Testis (tissue), 2 donors: ENCODE results near the gene UTP15.

ENCODE experiments used
- POLR2A ChIP-seq: fragments of 450-650 bp; IDR thresholded peaks from one replicate; pipeline ENCODE4 v1.6.1; 2017; ENCODE audit warnings: antibody characterized with exemption, mild to moderate bottlenecking, moderate library complexity
- TF ChIP-seq, protein P1 (sequence below), 3 experiments: fragments of 450-650 bp in 2 of 3; fragments of 200-600 bp in 1 of 3; sonication (generic) in 1 of 3; IDR thresholded peaks; one replicate each; pipeline ENCODE4 v1.5.1; 2016 to 2019; ENCODE audit warnings: antibody characterized with exemption in 3 of 3, mild to moderate bottlenecking in 2 of 3, moderate library complexity in 1 of 3

DNA sequence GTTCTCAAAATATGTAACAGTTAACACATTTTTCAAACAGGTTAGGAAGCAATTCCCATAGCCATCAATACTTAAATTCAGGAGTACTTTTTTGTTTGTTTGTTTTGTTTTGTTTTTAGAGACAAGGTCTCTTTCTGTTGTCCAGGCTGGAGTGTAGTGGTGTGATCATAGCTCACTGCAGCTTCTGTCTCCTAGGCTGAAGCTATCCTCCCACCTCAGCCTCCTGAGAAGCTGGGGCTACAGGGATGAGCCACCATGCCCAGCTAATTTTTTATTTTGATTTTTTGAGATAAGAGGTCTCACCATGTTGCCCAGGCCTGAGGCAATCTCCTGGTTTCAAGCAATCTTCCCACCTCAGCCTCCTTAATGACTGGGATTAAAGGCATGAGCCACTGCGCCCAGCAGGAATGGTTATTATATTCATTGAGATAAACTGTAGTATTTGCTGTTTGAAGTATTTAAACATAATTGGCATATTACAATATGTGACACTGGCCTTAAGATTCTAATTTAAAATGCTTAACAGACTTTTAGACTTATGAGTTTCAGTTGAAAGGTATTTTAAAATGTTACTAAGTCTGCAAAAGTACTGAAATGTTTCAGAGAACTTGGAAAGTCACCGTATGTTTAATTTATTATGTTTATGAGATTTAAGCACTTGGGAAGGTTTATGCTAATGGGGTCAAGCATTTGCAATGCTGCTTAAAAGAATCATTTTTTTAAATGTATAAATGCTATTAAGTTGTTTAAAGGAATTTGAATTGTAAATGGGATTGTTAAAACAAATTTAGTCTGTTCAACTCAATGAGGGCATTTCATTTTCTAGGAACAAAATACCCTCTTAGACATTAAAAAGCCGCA, 17.0 kb downstream of the UTP15 start:
- TF ChIP-seq, protein P1, sequence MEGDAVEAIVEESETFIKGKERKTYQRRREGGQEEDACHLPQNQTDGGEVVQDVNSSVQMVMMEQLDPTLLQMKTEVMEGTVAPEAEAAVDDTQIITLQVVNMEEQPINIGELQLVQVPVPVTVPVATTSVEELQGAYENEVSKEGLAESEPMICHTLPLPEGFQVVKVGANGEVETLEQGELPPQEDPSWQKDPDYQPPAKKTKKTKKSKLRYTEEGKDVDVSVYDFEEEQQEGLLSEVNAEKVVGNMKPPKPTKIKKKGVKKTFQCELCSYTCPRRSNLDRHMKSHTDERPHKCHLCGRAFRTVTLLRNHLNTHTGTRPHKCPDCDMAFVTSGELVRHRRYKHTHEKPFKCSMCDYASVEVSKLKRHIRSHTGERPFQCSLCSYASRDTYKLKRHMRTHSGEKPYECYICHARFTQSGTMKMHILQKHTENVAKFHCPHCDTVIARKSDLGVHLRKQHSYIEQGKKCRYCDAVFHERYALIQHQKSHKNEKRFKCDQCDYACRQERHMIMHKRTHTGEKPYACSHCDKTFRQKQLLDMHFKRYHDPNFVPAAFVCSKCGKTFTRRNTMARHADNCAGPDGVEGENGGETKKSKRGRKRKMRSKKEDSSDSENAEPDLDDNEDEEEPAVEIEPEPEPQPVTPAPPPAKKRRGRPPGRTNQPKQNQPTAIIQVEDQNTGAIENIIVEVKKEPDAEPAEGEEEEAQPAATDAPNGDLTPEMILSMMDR (IDR thresholded peaks at IDR 0.05), result no peak
- no peak for TF ChIP-seq POLR2A
